Adrenal gland (tissue), 5 donors: ENCODE measurements around the gene UFD1.

Source experiments
- CTCF ChIP-seq, 6 experiments: fragments of 450-650 bp in 4 of 6; fragments of 200-600 bp in 2 of 6; sonication (generic) in 1 of 6; IDR thresholded peaks; 1 replicate in 5 of 6; 2 replicates in 1 of 6; pipeline versions ENCODE4 v1.5.1 to v1.8.0; 2016 to 2021; ENCODE audit warnings: antibody characterized with exemption in 6 of 6, mild to moderate bottlenecking in 2 of 6, moderate library complexity in 1 of 6
- POLR2A ChIP-seq, 2 donors: fragments of 450-650 bp; IDR thresholded peaks; one replicate each; pipeline ENCODE4 v1.6.1; 2017; ENCODE audit warnings: antibody characterized with exemption in 2 of 2, mild to moderate bottlenecking in 2 of 2, moderate library complexity in 1 of 2
- donor health status: DM: no; HTN: no; CAD: no.

GRCh38 chr22:19526702-19527111 is 47.7 kb upstream of the UFD1 start:
- no peak for TF ChIP-seq CTCF (IDR thresholded peaks at IDR 0.05)
- no peak for TF ChIP-seq POLR2A (IDR thresholded peaks at IDR 0.05)
